WTC11 (cell line): ENCODE measurements around the gene STXBP6.

Experiments
- CTCF ChIP-seq: fragments of 200-600 bp; IDR thresholded peaks from 2 replicates; pipeline ENCODE4 v1.8.0; 2022; ENCODE audit warnings: antibody characterized with exemption
- JUN ChIP-seq: sonication (generic); formaldehyde crosslinking; IDR thresholded peaks from 2 replicates; pipeline ENCODE4 v1.8.0; 2023; ENCODE audit warnings: mild to moderate bottlenecking, missing genetic modification reagents
- NR3C1 ChIP-seq: sonication (generic); formaldehyde crosslinking; conservative IDR thresholded peaks from 2 replicates; pipeline ENCODE4 v1.8.1; 2023; ENCODE audit warnings: low read depth, mild to moderate bottlenecking, missing genetic modification reagents
- SP1 ChIP-seq: sonication (generic); formaldehyde crosslinking; conservative IDR thresholded peaks from 2 replicates; pipeline ENCODE4 v1.8.1; 2022; ENCODE audit warnings: missing genetic modification reagents

DNA sequence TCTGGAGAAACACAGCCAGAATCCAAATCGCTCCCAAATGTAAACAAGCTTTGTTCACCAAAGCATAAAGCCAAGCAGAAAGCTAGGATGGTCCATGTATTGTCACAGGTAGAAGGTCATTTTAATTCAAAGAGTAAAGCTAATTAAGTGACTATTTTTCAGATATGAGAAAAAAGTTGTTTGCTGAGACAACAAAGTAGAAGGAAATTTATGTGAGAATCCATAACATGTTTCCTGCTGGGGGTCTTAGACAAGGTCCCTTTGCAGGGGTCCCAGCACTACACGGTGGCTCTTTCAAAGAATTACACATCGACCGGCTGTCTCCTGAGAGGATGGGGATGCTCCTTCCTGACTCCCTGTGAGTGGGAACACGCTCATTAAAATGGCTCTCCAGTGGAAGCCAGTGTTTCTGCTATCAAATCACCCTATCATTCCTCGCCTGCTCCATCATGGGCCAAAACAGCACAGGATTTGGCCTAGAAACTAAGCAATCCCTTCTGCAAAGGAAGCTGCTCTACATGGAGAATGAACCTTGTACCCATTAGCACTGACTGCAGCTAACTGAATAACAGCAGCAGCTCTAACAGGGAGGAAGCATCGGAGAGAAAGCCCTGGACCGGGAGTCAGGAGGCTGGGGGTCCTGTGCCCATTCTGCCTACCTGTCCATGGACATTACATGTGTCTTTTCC is 175.3 kb downstream of the STXBP6 start:
- TF ChIP-seq CTCF (no peak), JUN (CRISPR knock-in tag) (no peak), NR3C1 (CRISPR knock-in tag) (no peak), SP1 (CRISPR knock-in tag) (no peak)
